Stimulated activated CD8-positive, alpha-beta memory T cell treated with anti-CD3 and anti-CD28 coated beads, Interleukin-2, amount 100 ng/mL, for 48 hours (primary cell): Measurements from ENCODE around the gene NKX6-2.

Source experiments
- DNase-seq, 2 donors: peaks; one replicate each; pipeline ENCODE4 v3.0.0-alpha.2; 2020; ENCODE audit warnings: low read depth in 2 of 2

Gene NKX6-2

GRCh38 chr10:132738454-132739224 is 47.3 kb downstream of the NKX6-2 start:
- no peak for DNase-seq

GRCh38 chr10:132737390-132738048 is 48.4 kb downstream of the NKX6-2 start:
- no peak for DNase-seq

- DNase-seq, result no peak
Measured at GRCh38 chr10:132735923-132736391, 50.0 kb downstream of the NKX6-2 start.

- no peak for DNase-seq
Measured at GRCh38 chr10:132735341-132735775, 50.6 kb downstream of the NKX6-2 start.

- no peak for DNase-seq
Measured at GRCh38 chr10:132733926-132734325, 52.0 kb downstream of the NKX6-2 start.
